ENCODE data around the gene PTPRK. TPM values are rescaled to one million over a fixed set of nuclear protein-coding genes. Genes with fewer than 3 reads are reported as not detected.

The PTPRK gene
- total and polyA plus RNA-seq, 9 of the 15 experiments (the other 6 are each of a cell fraction or from before 2014, with no cell fraction given), result 0.04 to 0.51 TPM; not detected in 7

GRCh38 chr6:128463942-128464341 lies 56.5 kb downstream of the PTPRK start (continued):
- TF ChIP-seq ZNF407 (IDR thresholded peaks at IDR 0.05; ENCODE audit: low read depth) (no peak), SAFB2 (IDR thresholded peaks at IDR 0.05; ENCODE audit: borderline replicate concordance, low read depth, low read length, severe bottlenecking) (no peak)

GRCh38 chr6:128461501-128461900 lies 58.9 kb downstream of the PTPRK start:
- ChIA-PET CTCF (ENCODE audit: low intra/inter-chr PET ratio) (no interaction called here), POLR2A (no interaction called here)
- DNase-seq (ENCODE audit: extremely low read depth in 1 of 4, low spot score in 3 of 4) (no peak), ATAC-seq (no peak), FAIRE-seq (no peak)
- no peaks in the 10 kb centered on the region for H3K27me3 ChIP-seq (ENCODE audit: control insufficient read depth in 2 of 2, insufficient read depth in 2 of 2, low read length in 2 of 2)
- in situ Hi-C loops (cut with MboI) (no loop called here), intact Hi-C loops (cut with micrococcal nuclease) (no loop called here)
- no peak overlapping the region for H2AFZ ChIP-seq (ENCODE audit: low read depth, low read length)
- no TSS peak for BruUV-seq (replicated peaks)
- H3K36me3 ChIP-seq (ENCODE audit: control insufficient read depth, insufficient read depth, low read length), result no peaks in the 10 kb centered on the region
- WGBS (ENCODE audit: insufficient coverage, low coverage, missing lambda C conversion rate), result 0% methylated on average over 3 of the region's 3 CpGs
- H3K9me3 ChIP-seq (replicated peaks; ENCODE audit: control insufficient read depth, insufficient read depth, low read depth, low read length), result no peaks in the 10 kb centered on the region
- no peaks in the 10 kb centered on the region for H3K79me2 ChIP-seq (ENCODE audit: control insufficient read depth, insufficient read depth, low read length)
- H3K9me1 ChIP-seq (ENCODE audit: control insufficient read depth, insufficient read depth, low read length), result no peaks in the 10 kb centered on the region
- no peaks in the 10 kb centered on the region for H3K4me1 ChIP-seq (replicated peaks in 1 of 2; ENCODE audit: control insufficient read depth in 2 of 2, insufficient read depth in 2 of 2, low read length in 2 of 2)
- H3K9ac ChIP-seq (ENCODE audit: insufficient read depth in 1 of 2, low read depth in 2 of 2, low read length in 2 of 2), result no peak overlapping the region
- H3K27ac ChIP-seq (ENCODE audit: extremely low read depth, low read depth, low read length), result no peak overlapping the region
- H3K4me3 ChIP-seq, result no peak overlapping the region
- no peaks in the 10 kb centered on the region for H4K20me1 ChIP-seq (replicated peaks; ENCODE audit: control insufficient read depth, insufficient read depth, low read length)
- no peak overlapping the region for H3K4me2 ChIP-seq (ENCODE audit: insufficient read depth, low read length)
- TF ChIP-seq RBM15 (IDR thresholded peaks at IDR 0.05; ENCODE audit: insufficient read depth, low read length) (no peak), MIER1 (IDR thresholded peaks at IDR 0.05; ENCODE audit: low read depth) (no peak), PHF21A (IDR thresholded peaks at IDR 0.05; ENCODE audit: borderline replicate concordance, low read depth) (no peak), NR3C1 (CRISPR knock-in tag; IDR thresholded peaks at IDR 0.05) (no peak), ZMIZ1 (IDR thresholded peaks at IDR 0.05; ENCODE audit: low read depth in 2 of 2, low read length in 2 of 2) (no peak), NR2C1 (IDR thresholded peaks at IDR 0.05) (no peak), NR2C1 (tag; IDR thresholded peaks at IDR 0.05) (no peak), ZNF695 (CRISPR knock-in tag; IDR thresholded peaks at IDR 0.05) (no peak), POLR2G (IDR thresholded peaks at IDR 0.05; ENCODE audit: low read depth, low read length) (no peak)

Data from K562 (cell line).